ENCODE data around the gene NKD2.

Gene NKD2

DNA sequence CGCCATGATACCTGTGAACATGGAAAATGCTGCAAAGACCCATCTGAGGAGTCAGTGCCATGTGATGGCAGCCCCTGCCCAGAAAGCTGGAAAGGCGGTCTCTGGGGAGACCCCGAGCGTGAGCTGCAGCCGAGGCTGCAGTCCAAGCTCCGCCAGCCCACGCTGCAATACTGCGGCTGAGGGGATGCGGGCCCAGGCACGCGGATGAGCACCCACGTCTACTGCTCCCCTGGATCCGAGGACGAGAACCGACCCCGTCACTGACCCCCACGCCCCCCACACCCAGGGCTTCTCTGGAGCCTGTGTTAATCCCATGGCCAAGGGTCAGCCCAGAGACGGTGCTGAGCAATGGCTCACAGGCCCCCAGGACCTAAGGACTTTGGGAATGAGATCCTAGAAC lies 70.9 kb downstream of the NKD2 start:
- no peak for DNase-seq
- WGBS (ENCODE audit: extremely low coverage, insufficient coverage, insufficient read length) = no CpG with 5 or more reads among the region's 18 CpGs
- H4K91ac ChIP-seq (ENCODE audit: low read depth, low read length) = no peak overlapping the region
- H3K4ac ChIP-seq (ENCODE audit: low read depth, low read length) = no peak overlapping the region
- H3K4me3 ChIP-seq (ENCODE audit: low read depth, low read length) = no peak overlapping the region
- H2AK5ac ChIP-seq (ENCODE audit: low read length) = no peak overlapping the region
- H3K4me1 ChIP-seq (ENCODE audit: control insufficient read depth in 1 of 2, insufficient read depth in 2 of 2, low read length in 2 of 2) = no peaks in the 10 kb centered on the region
- H3K27me3 ChIP-seq (ENCODE audit: insufficient read depth, low read length) = no peaks in the 10 kb centered on the region
- H3K79me1 ChIP-seq (ENCODE audit: low read length) = no peaks in the 10 kb centered on the region
- H3K4me2 ChIP-seq (ENCODE audit: low read length) = no peak overlapping the region
- H3K9me3 ChIP-seq (ENCODE audit: insufficient read depth, low read depth, low read length) = no peaks in the 10 kb centered on the region
- H3K27ac ChIP-seq (ENCODE audit: low read depth, low read length) = no peak overlapping the region
- no peak overlapping the region for H3K23ac ChIP-seq (ENCODE audit: low read length)
- no peak overlapping the region for H3K9ac ChIP-seq (ENCODE audit: low read length)
- no peaks in the 10 kb centered on the region for H3K79me2 ChIP-seq (ENCODE audit: control insufficient read depth, insufficient read depth, low read length, poor library complexity)
- H2BK120ac ChIP-seq (ENCODE audit: insufficient read depth, low read length, poor library complexity) = no peak overlapping the region
- no peak overlapping the region for H2BK12ac ChIP-seq (ENCODE audit: low read length)
- peaks cover 9 to 15% of the 10 kb centered on the region in 2 experiments for H3K36me3 ChIP-seq (ENCODE audit: control insufficient read depth in 1 of 2, insufficient read depth in 2 of 2, low read length in 2 of 2)
- H2AFZ ChIP-seq (ENCODE audit: insufficient read depth, low read length, poor library complexity) = no peak overlapping the region
- H2BK5ac ChIP-seq (ENCODE audit: low read depth, low read length, poor library complexity) = no peak overlapping the region
- no peak overlapping the region for H4K12ac ChIP-seq (ENCODE audit: low read depth, low read length)
- no peak overlapping the region for H4K8ac ChIP-seq (ENCODE audit: low read depth, low read length)
- H3K14ac ChIP-seq (ENCODE audit: low read length) = no peak overlapping the region
- no peak overlapping the region for H3K18ac ChIP-seq (ENCODE audit: low read length)

DNA sequence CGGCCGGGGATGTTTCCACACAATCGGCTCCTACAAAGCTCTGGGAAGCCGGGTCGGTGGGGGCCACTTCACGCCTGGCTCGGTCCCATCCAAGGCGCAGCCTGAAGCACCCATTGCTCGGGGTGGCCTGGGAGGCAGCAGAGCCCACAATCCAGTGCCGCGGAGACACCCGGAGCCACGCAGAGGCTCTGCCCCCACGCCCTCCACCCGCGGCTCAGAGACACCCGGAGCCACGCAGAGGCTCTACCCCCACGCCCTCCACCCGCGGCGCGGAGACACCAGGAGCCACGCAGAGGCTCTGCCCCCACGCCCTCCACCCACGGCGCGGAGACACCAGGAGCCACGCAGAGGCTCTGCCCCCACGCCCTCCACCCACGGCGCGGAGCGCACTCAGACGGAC lies 71.4 kb downstream of the NKD2 start:
- DNase-seq = no peak
- H3K9me3 ChIP-seq (ENCODE audit: insufficient read depth, low read depth, low read length) = no peaks in the 10 kb centered on the region
- H4K12ac ChIP-seq (ENCODE audit: low read depth, low read length) = no peak overlapping the region
- H3K4me3 ChIP-seq (ENCODE audit: low read depth, low read length) = no peak overlapping the region
- no peak overlapping the region for H3K4ac ChIP-seq (ENCODE audit: low read depth, low read length)
- no peak overlapping the region for H3K23ac ChIP-seq (ENCODE audit: low read length)
- no peak overlapping the region for H2AFZ ChIP-seq (ENCODE audit: insufficient read depth, low read length, poor library complexity)
- H3K27me3 ChIP-seq (ENCODE audit: insufficient read depth, low read length) = no peaks in the 10 kb centered on the region
- H3K79me1 ChIP-seq (ENCODE audit: low read length) = no peaks in the 10 kb centered on the region
- H4K91ac ChIP-seq (ENCODE audit: low read depth, low read length) = no peak overlapping the region
- no peak overlapping the region for H3K9ac ChIP-seq (ENCODE audit: low read length)
- no peak overlapping the region for H3K27ac ChIP-seq (ENCODE audit: low read depth, low read length)
- no CpG with 5 or more reads among the region's 35 CpGs for WGBS (ENCODE audit: extremely low coverage, insufficient coverage, insufficient read length)
- no peak overlapping the region for H2AK5ac ChIP-seq (ENCODE audit: low read length)
- H2BK120ac ChIP-seq (ENCODE audit: insufficient read depth, low read length, poor library complexity) = no peak overlapping the region
- no peaks in the 10 kb centered on the region for H3K4me1 ChIP-seq (ENCODE audit: control insufficient read depth in 1 of 2, insufficient read depth in 2 of 2, low read length in 2 of 2)
- H4K8ac ChIP-seq (ENCODE audit: low read depth, low read length) = no peak overlapping the region
- H3K14ac ChIP-seq (ENCODE audit: low read length) = no peak overlapping the region
- H2BK12ac ChIP-seq (ENCODE audit: low read length) = no peak overlapping the region
- peaks cover 9 to 15% of the 10 kb centered on the region in 2 experiments for H3K36me3 ChIP-seq (ENCODE audit: control insufficient read depth in 1 of 2, insufficient read depth in 2 of 2, low read length in 2 of 2)
- H2BK5ac ChIP-seq (ENCODE audit: low read depth, low read length, poor library complexity) = no peak overlapping the region
- no peak overlapping the region for H3K18ac ChIP-seq (ENCODE audit: low read length)
- no peaks in the 10 kb centered on the region for H3K79me2 ChIP-seq (ENCODE audit: control insufficient read depth, insufficient read depth, low read length, poor library complexity)
- no peak overlapping the region for H3K4me2 ChIP-seq (ENCODE audit: low read length)

DNA sequence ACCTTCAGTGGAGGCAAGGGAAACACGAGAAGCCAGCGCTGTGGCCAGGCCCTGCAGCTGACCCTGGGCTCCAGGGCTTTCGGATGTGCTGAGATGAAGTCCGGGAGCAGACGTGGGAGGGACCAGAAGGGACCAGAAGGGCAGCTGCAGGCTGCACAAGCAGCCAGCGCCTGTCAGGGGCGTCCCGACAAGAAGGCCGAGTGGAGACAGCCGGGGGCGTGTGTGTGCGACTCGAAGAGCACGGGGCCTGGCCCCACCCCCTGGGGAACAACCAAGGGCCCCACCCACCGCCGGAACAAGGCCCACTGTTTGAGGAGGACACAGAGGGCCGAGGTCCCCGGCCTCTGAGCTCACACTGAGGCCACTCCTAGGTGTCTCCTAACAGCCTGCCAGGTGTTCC lies 71.8 kb downstream of the NKD2 start:
- Histone ChIP-seq H3K9me3 (ENCODE audit: insufficient read depth, low read depth, low read length) (no peaks in the 10 kb centered on the region), H4K12ac (ENCODE audit: low read depth, low read length) (no peak overlapping the region), H3K27ac (ENCODE audit: low read depth, low read length) (no peak overlapping the region), H2BK5ac (ENCODE audit: low read depth, low read length, poor library complexity) (no peak overlapping the region), H3K79me2 (ENCODE audit: control insufficient read depth, insufficient read depth, low read length, poor library complexity) (no peaks in the 10 kb centered on the region), H3K4me3 (ENCODE audit: low read depth, low read length) (no peak overlapping the region), H2BK12ac (ENCODE audit: low read length) (no peak overlapping the region), H2AK5ac (ENCODE audit: low read length) (no peak overlapping the region), H2AFZ (ENCODE audit: insufficient read depth, low read length, poor library complexity) (no peak overlapping the region), H3K4me2 (ENCODE audit: low read length) (no peak overlapping the region), H3K79me1 (ENCODE audit: low read length) (no peaks in the 10 kb centered on the region), H3K9ac (ENCODE audit: low read length) (no peak overlapping the region), H4K91ac (ENCODE audit: low read depth, low read length) (no peak overlapping the region), H3K18ac (ENCODE audit: low read length) (no peak overlapping the region), H4K8ac (ENCODE audit: low read depth, low read length) (no peak overlapping the region), H3K4ac (ENCODE audit: low read depth, low read length) (no peak overlapping the region), H3K4me1 (ENCODE audit: control insufficient read depth in 1 of 2, insufficient read depth in 2 of 2, low read length in 2 of 2) (no peaks in the 10 kb centered on the region), H3K36me3 (ENCODE audit: control insufficient read depth in 1 of 2, insufficient read depth in 2 of 2, low read length in 2 of 2) (peaks cover 11 to 15% of the 10 kb centered on the region in 2 experiments), H3K23ac (ENCODE audit: low read length) (no peak overlapping the region), H3K14ac (ENCODE audit: low read length) (no peak overlapping the region), H3K27me3 (ENCODE audit: insufficient read depth, low read length) (no peaks in the 10 kb centered on the region), H2BK120ac (ENCODE audit: insufficient read depth, low read length, poor library complexity) (no peak overlapping the region)
- no CpG with 5 or more reads among the region's 18 CpGs for WGBS (ENCODE audit: extremely low coverage, insufficient coverage, insufficient read length)
- DNase-seq = no peak

DNA sequence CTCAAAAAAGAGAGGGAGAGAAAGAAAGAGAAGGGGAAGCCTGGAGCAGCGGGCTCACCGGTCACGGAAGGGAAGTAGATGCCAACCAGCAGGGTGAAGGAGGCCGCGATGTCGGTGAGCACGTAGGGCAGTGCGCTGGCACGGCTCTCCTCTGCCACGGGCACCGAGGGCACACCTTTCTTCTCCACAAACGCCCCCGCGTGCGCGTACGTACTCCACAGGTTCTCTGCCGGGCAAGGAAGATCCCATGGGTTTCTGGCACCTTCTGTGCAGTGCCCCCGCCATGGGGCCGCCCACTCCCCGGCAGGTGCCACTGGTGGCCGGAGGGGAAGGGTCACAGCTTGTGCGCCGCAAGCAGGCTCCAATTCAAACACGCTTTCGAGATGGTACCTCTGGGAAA lies 72.9 kb downstream of the NKD2 start:
- Histone ChIP-seq H3K27me3 (ENCODE audit: insufficient read depth, low read length) (no peaks in the 10 kb centered on the region), H3K9me3 (ENCODE audit: insufficient read depth, low read depth, low read length) (no peaks in the 10 kb centered on the region), H4K8ac (ENCODE audit: low read depth, low read length) (no peak overlapping the region), H2AFZ (ENCODE audit: insufficient read depth, low read length, poor library complexity) (no peak overlapping the region), H4K91ac (ENCODE audit: low read depth, low read length) (no peak overlapping the region), H3K36me3 (ENCODE audit: control insufficient read depth in 1 of 2, insufficient read depth in 2 of 2, low read length in 2 of 2) (peaks cover 13 to 14% of the 10 kb centered on the region in 2 experiments), H3K4ac (ENCODE audit: low read depth, low read length) (no peak overlapping the region), H3K23ac (ENCODE audit: low read length) (no peak overlapping the region), H3K9ac (ENCODE audit: low read length) (no peak overlapping the region), H3K4me2 (ENCODE audit: low read length) (no peak overlapping the region), H3K14ac (ENCODE audit: low read length) (no peak overlapping the region), H2BK5ac (ENCODE audit: low read depth, low read length, poor library complexity) (no peak overlapping the region), H3K4me1 (ENCODE audit: control insufficient read depth in 1 of 2, insufficient read depth in 2 of 2, low read length in 2 of 2) (no peaks in the 10 kb centered on the region), H2AK5ac (ENCODE audit: low read length) (no peak overlapping the region), H2BK120ac (ENCODE audit: insufficient read depth, low read length, poor library complexity) (no peak overlapping the region), H3K27ac (ENCODE audit: low read depth, low read length) (no peak overlapping the region), H3K79me1 (ENCODE audit: low read length) (no peaks in the 10 kb centered on the region), H3K4me3 (ENCODE audit: low read depth, low read length) (no peak overlapping the region), H3K18ac (ENCODE audit: low read length) (no peak overlapping the region), H4K12ac (ENCODE audit: low read depth, low read length) (no peak overlapping the region), H3K79me2 (ENCODE audit: control insufficient read depth, insufficient read depth, low read length, poor library complexity) (no peaks in the 10 kb centered on the region), H2BK12ac (ENCODE audit: low read length) (no peak overlapping the region)
- no CpG with 5 or more reads among the region's 26 CpGs for WGBS (ENCODE audit: extremely low coverage, insufficient coverage, insufficient read length)
- no peak for DNase-seq

Measured in trophoblast cell (in vitro differentiated cells and primary cell).